Panc1 (cell line): Measurements from ENCODE around the gene FHIT.

Experiments used
- CTCF ChIP-seq: fragments of 450-650 bp; IDR thresholded peaks from 2 replicates; pipeline ENCODE4 v1.5.1; 2017; ENCODE audit warnings: mild to moderate bottlenecking
- POLR2AphosphoS5 ChIP-seq: IDR thresholded peaks from 2 replicates; pipeline ENCODE4 v1.6.1; 2012; ENCODE audit warnings: mild to moderate bottlenecking, low read depth, low read length, moderate library complexity
- TF ChIP-seq, protein P1 (sequence below), 2 experiments: IDR thresholded peaks; 2 replicates each; pipeline ENCODE4 v1.6.1; 2011 to 2012; ENCODE audit warnings: low read depth in 2 of 2, control low read depth in 1 of 2, low read length in 1 of 2, mild to moderate bottlenecking in 1 of 2, moderate library complexity in 1 of 2; ENCODE audit not compliant: insufficient read depth in 1 of 2

GRCh38 chr3:60388731-60389130, 862.5 kb downstream of the FHIT start:
- TF ChIP-seq CTCF (no peak), POLR2AphosphoS5 (no peak)
- TF ChIP-seq, protein P1, sequence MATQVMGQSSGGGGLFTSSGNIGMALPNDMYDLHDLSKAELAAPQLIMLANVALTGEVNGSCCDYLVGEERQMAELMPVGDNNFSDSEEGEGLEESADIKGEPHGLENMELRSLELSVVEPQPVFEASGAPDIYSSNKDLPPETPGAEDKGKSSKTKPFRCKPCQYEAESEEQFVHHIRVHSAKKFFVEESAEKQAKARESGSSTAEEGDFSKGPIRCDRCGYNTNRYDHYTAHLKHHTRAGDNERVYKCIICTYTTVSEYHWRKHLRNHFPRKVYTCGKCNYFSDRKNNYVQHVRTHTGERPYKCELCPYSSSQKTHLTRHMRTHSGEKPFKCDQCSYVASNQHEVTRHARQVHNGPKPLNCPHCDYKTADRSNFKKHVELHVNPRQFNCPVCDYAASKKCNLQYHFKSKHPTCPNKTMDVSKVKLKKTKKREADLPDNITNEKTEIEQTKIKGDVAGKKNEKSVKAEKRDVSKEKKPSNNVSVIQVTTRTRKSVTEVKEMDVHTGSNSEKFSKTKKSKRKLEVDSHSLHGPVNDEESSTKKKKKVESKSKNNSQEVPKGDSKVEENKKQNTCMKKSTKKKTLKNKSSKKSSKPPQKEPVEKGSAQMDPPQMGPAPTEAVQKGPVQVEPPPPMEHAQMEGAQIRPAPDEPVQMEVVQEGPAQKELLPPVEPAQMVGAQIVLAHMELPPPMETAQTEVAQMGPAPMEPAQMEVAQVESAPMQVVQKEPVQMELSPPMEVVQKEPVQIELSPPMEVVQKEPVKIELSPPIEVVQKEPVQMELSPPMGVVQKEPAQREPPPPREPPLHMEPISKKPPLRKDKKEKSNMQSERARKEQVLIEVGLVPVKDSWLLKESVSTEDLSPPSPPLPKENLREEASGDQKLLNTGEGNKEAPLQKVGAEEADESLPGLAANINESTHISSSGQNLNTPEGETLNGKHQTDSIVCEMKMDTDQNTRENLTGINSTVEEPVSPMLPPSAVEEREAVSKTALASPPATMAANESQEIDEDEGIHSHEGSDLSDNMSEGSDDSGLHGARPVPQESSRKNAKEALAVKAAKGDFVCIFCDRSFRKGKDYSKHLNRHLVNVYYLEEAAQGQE (IDR thresholded peaks at IDR 0.05; ENCODE audit: insufficient read depth in 1 of 2, low read depth in 2 of 2, low read length in 1 of 2), result no peak
